NOMO-1 treated with dmso at 0.1 percent for 144 hours (cell line): Measurements from ENCODE around the gene CRHR1.

Source experiments
- DNase-seq: peaks from one replicate; lab custom pipeline; 2025; ENCODE audit not compliant: unreplicated experiment; lab: John Stamatoyannopoulos, UW

The CRHR1 gene

DNA sequence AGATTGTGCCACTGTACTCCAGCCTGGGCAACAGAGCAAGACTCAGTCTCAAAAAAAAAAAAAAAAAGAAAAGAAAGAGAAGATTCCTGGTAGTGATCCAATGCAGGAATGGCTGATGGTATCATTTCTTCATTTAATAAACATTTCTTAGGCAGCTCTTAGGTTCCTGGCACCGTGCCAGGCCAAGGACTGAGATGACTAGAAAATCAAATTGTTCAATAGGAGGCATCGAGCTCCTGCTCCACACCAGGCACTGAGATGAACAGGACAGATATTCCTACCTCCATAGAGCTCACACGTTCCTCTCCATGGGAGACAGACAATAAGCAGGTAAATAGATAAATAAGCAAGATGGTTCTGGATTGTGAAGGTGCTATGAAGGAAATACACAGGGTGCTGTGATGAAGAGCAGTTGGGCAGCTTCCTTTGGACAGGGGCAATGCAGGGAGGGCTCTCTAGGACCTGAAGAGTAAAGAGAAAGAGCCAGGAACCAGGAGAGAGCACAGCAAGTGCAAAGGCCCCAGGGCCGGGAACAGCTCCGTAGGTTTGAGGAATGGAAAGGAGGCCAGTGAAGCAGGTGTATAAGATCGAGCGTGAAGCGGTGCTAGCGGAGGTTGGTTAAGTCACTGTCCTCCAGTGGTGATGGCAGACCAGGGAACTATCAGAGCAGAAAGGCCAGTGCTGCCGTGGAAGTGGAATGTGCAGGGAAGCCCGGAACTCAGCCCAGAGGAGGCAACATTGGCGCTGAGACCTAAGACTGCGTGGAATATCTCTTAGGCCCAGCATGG lies 26.5 kb upstream of the CRHR1 start:
- no peak for DNase-seq

DNA sequence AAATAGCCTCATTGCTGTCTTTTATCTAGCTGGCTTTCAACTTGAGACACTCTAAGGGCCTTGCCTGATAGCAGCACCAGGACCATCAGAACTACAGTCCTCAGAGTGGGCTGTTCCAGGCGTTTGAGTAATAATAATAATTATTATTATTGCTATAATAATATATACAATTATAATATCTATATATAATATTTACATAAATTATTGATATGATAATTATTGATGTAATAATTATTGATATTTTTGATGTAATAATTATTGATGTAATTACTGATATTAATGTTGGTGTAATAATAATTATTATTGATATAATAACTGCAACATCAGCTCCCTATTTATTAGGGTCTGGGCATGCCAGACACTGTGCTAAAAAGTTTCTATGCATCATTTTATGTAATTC lies 25.6 kb upstream of the CRHR1 start:
- no peak for DNase-seq

DNA sequence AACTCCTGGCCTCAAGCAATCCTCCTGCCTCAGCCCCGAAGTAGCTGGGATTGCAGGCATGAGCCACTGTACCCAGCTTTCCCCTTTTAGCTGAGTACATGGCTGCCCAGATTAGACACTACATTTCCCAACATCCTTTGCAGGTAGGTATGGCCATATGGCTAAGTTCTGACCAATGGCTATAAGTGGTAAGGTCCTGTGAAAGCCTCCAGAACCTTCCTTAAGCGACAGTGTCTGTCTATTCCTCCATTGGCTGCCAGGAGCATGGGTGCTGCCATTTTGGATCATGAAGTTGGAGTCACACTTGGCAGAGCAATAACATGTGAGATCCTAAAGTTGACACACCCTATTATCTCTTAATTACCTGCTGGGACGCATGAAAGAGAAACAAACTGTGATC lies 24.4 kb upstream of the CRHR1 start:
- no peak for DNase-seq

GRCh38 chr17:45761957-45762565 lies 22.1 kb upstream of the CRHR1 start:
- no peak for DNase-seq

- no peak for DNase-seq
Measured at GRCh38 chr17:45763182-45763581, 20.9 kb upstream of the CRHR1 start.

DNA sequence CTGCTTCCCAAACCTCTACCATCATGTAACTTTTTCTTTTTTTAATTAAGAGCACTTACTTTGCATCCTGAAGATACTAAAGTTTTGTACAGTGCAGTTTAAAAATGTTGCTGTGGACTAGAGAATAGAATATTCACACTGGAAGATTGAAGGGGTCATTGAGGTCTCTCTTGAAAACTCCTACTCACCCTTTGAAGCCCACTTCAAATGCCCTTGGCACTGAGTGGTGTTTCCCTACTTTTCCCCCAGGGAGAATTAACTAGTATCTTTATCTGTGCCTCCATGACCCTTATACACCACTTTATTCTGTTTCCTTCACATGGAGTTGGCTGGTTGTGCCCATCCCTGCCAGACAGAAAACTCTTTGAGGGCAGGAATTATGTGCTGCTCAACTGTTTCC lies 19.6 kb upstream of the CRHR1 start:
- no peak for DNase-seq

GRCh38 chr17:45768000-45768399 lies 16.1 kb upstream of the CRHR1 start:
- no peak for DNase-seq

DNA sequence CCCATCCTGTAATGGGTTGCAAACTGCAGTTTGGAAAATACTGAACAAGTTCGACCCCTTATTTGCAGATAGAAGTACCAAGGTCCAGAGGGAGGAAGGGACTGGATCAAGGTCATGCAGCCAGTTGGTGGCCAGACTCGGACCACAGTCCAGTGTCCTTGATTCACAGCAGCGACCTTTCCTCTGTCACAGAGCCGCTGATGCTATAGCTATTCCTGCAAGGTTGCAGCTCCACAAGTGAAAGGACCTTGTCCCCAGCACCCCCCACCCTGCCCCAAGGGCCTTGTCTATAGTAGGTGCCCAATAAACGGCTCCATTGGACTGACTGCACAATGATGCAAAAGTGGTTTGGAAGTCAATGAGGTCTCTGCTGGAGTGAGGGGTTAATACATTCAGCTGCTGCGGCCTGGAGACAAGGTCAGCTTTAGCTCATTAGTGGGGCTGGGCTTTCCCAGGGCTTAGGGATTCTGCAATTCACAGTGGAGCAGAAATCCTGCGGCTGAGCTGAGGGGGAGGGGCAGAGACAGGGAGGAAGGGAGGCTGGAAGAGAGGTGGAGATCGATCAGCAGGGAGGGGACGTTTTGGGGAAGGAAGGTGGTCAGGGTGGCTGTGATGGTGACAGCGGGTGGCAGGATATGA lies 13.4 kb upstream of the CRHR1 start:
- no peak for DNase-seq

GRCh38 chr17:45771271-45771959 lies 12.7 kb upstream of the CRHR1 start:
- no peak for DNase-seq

- no peak for DNase-seq
Measured at GRCh38 chr17:45775148-45775547, 9.0 kb upstream of the CRHR1 start.

DNA sequence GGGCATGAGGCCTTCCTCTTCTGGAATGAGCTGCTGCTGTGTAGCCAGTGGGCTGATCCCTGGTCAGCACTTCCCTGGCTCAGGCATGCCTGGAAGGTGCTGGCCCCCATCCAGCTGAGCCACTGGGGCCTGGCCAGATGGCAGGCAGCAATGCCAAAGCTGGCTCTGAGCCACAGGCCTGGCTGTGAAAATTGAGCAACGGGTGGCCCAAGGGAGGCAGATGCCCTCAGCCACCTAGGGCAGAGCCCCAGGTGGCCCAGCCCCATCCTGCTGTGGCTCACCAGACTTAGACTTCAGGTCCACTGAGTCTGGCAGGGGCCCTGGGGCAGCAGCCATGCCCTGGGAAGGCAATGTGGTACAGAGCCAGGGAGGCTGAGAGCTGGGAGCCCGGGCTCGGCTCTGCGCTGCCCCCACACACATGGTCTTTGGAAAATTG lies 8.5 kb upstream of the CRHR1 start:
- no peak for DNase-seq

GRCh38 chr17:45776896-45777295 lies 7.2 kb upstream of the CRHR1 start:
- DNase-seq, result no peak

GRCh38 chr17:45777388-45777787 lies 6.7 kb upstream of the CRHR1 start:
- no peak for DNase-seq

- no peak for DNase-seq
Measured at GRCh38 chr17:45780921-45781320, 3.2 kb upstream of the CRHR1 start.

- no peak for DNase-seq
Measured at GRCh38 chr17:45782889-45783592, 1.1 kb upstream of the CRHR1 start.

DNA sequence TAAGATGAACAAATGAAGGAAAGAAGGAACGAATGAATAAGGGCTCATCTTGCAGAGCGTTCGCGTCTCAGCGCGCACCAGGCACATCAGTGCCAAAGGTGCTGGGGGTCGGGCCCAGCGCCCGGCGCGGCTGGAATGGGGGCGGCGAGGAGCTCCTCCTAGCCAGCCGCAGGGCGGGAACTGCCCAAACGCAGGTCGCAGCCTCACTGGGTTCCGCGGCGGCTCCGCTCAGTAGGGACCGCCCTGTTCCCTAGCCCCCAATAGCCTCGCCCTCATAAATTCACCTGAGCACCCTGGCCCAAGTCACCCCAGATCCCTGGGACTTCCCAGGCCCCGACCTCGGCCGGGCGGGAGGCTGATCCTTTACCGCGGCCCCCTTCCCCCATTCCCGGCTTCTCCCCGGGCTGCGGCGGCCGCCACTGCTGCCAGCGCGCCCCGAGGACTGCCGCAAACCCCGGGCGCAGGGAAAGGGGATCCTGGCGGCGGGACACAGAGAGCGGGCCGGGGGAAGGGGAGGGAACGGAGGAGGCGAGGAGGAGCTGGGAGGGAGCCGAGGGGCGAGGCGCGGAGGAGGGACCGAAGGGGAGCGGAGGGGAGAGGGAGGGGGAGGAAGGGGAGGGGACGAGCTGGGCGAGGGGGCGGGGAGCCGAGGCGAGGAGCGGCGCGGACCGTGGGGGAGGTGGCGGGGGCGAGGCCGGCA lies 377 bp upstream of the CRHR1 start:
- DNase-seq, result no peak

DNA sequence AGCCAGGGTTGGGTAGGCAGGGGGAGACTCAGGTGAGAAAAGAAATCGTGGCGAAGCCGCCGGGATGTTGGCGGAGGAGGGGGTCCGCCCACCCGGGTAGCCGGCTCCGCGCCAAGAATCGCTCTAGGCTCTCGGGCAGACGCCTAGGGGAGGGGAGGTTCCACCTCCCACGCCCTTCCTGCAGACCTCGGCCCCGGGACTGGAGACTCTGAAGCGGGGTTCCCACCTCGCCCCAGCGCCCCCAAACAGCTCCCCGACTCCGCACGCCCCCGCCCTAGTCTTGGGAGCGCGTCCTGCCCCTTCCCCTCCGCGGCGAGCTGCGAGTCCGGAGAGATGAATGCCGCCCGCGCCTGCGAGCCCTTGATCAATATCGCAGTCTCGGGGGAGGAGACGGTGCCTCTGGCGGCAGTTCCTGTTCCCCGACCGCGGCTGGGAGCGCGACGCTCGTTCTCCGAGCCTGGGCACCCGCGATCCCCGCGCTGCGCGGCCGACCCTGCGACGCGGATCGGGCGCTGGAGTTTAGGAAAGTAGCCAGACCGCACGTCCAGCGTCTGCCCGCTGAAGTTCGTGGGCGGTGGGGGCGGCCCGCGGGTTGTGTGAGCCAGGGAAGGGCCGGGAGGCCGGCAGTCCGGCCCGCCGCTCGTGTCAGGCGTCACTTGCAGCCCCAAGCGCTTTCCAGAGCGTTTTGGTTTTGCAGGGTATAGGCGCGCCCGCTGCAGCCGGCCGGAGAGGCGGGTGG lies 790 bp downstream of the CRHR1 start:
- DNase-seq, result no peak

DNA sequence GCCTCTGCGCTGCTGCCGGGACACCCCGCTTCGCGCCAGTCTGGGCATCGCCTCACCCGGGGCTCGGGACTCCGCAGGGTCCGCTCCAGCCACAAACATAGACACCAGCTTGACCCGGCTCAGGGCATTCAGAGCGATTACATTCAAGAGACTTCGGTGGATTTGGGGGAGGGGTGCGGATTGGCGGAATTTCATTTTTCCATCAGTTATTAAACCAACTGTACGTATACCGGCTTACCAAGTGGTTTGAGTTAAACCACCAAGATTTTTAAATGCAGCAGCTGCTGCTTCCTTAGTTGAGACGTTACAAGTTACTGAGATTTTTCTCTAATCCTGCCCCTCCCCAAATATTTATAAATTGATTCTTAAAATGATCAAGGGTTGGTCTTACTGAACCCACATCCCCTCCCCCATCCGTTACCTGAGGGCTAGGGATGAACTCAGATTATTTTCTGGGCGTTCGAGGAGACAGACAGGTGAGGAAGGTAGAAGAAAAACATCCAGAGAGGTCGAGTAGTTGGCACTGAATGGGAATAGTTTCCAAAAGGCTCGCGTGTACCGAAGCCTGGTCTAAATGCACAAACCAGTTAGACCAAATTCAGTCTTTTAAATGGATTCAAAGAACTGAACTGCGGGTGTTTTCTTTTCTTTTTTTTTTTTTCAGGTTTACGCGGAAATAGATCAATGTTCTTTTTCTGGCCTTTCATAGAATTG lies 1.5 kb downstream of the CRHR1 start:
- no peak for DNase-seq

DNA sequence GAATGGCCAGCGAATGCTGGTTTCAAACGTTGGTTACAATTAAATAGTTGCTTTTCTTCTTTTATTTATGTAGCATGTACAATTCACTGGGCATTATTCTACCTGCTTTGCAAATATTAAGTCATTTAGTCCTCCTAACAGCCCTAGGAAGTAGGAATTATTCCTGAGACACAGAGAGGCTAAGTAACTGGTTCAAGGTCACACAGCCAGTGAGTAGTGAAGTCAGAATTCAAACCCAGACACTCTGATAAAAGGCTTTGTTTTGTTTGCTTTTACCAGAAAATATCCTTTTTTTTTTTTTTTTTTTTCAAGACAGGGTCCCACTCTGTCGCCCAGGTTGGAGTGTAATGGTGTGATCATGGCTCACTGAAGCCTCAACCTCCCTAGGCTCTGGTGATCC lies 2.2 kb downstream of the CRHR1 start:
- no peak for DNase-seq
